ENCODE measurements around the gene CERT1. TPM values are rescaled to one million over a fixed set of nuclear protein-coding genes. Genes with fewer than 3 reads are reported as not detected.
"Not testable (repeated sequence)": the region's sequence is repeated elsewhere in the genome, so short reads cannot be mapped to it uniquely, and the experiment has no call there.

The CERT1 gene
- polyA plus RNA-seq, 6 donors from 2014 or later = 16.6 to 27.3 (median 22.1) TPM

- H3K36me3 Mint-ChIP-seq = peaks cover 24 to 25% of the 10 kb centered on the region in 2 donors
- H3K9me3 Mint-ChIP-seq = peaks cover 4 to 32% (median 26%) of the 10 kb centered on the region in 7 donors
- H3K4me3 Mint-ChIP-seq = peak overlapping the region in 1 of 8 donors; percentile 18
- DNase-seq (no peak), ATAC-seq (ENCODE audit: low read depth in 2 of 2) (no peak)
- peaks cover 41 to 56% (median 52%) of the 10 kb centered on the region in 3 donors for H3K4me1 Mint-ChIP-seq
- H3K27ac Mint-ChIP-seq = peak overlapping the region in 2 of 6 donors; percentile 6 to 47
- H3K27me3 Mint-ChIP-seq = no peaks in the 10 kb centered on the region
Measured at GRCh38 chr5:75521195-75521594, 9.8 kb upstream of the CERT1 start.

- Mint-ChIP-seq H3K4me1 (peaks cover 31 to 56% (median 48%) of the 10 kb centered on the region in 3 donors), H3K36me3 (peaks cover 24 to 25% of the 10 kb centered on the region in 2 donors), H3K27ac (peak overlapping the region in 1 of 6 donors; percentile 92), H3K4me3 (peak overlapping the region in 1 of 8 donors; percentile 16), H3K9me3 (peaks cover 4 to 32% (median 26%) of the 10 kb centered on the region in 7 donors), H3K27me3 (no peaks in the 10 kb centered on the region)
- ATAC-seq (ENCODE audit: low read depth in 2 of 2) (no peak), DNase-seq (no peak)
Measured at GRCh38 chr5:75519761-75520160, 8.3 kb upstream of the CERT1 start.

GRCh38 chr5:75514323-75514722, 2.9 kb upstream of the CERT1 start:
- Mint-ChIP-seq H3K27ac (peak overlapping the region; percentile 75 to 98 (median 92)), H3K27me3 (no peaks in the 10 kb centered on the region), H3K4me1 (peaks cover 35 to 74% (median 71%) of the 10 kb centered on the region in 3 donors), H3K4me3 (peak overlapping the region in 6 of 8 donors; percentile 43 to 97 (median 70)), H3K9me3 (peaks cover 0 to 5% (median 3%) of the 10 kb centered on the region in 7 donors), H3K36me3 (peaks cover 3 to 5% of the 10 kb centered on the region in 2 donors)
- DNase-seq = no peak
- no peak for ATAC-seq (ENCODE audit: low read depth in 2 of 2)

GRCh38 chr5:75513841-75514240, 2.4 kb upstream of the CERT1 start:
- H3K36me3 Mint-ChIP-seq = no peaks in the 10 kb centered on the region
- H3K9me3 Mint-ChIP-seq = peaks cover 0 to 5% (median 0%) of the 10 kb centered on the region in 7 donors
- peaks cover 33 to 76% (median 69%) of the 10 kb centered on the region in 3 donors for H3K4me1 Mint-ChIP-seq
- no peaks in the 10 kb centered on the region for H3K27me3 Mint-ChIP-seq
- H3K4me3 Mint-ChIP-seq = peak overlapping the region in 7 of 8 donors; percentile 29 to 97 (median 63)
- DNase-seq (peak; percentile 21), ATAC-seq (ENCODE audit: low read depth in 2 of 2) (peak; percentile 2 to 7)
- peak overlapping the region; percentile 75 to 98 (median 92) for H3K27ac Mint-ChIP-seq

GRCh38 chr5:75512383-75513074, 1.1 kb upstream of the CERT1 start:
- peaks cover 39 to 75% (median 69%) of the 10 kb centered on the region in 3 donors for H3K4me1 Mint-ChIP-seq
- ATAC-seq (ENCODE audit: low read depth in 2 of 2) (no peak), DNase-seq (no peak)
- H3K27me3 Mint-ChIP-seq = no peaks in the 10 kb centered on the region
- peak overlapping the region; percentile 91 to 96 (median 92) for H3K27ac Mint-ChIP-seq
- H3K4me3 Mint-ChIP-seq = peak overlapping the region; percentile 93 to 98 (median 96)
- peaks cover 0 to 5% (median 0%) of the 10 kb centered on the region in 7 donors for H3K9me3 Mint-ChIP-seq
- peaks cover 0 to 6% of the 10 kb centered on the region in 2 donors for H3K36me3 Mint-ChIP-seq

- Mint-ChIP-seq H3K27me3 (no peaks in the 10 kb centered on the region), H3K27ac (peak overlapping the region; percentile 75 to 96 (median 92)), H3K4me1 (peaks cover 41 to 74% (median 68%) of the 10 kb centered on the region in 3 donors), H3K9me3 (peaks cover 0 to 7% (median 0%) of the 10 kb centered on the region in 7 donors), H3K4me3 (peak overlapping the region; percentile 93 to 98 (median 96)), H3K36me3 (peaks cover 0 to 11% of the 10 kb centered on the region in 2 donors)
- ATAC-seq (ENCODE audit: low read depth in 2 of 2) (peak; percentile 44 to 50), DNase-seq (no peak)
Measured at GRCh38 chr5:75510836-75511434, 494 bp downstream of the CERT1 start.

GRCh38 chr5:75510417-75510835, 1.0 kb downstream of the CERT1 start:
- DNase-seq (no peak), ATAC-seq (ENCODE audit: low read depth in 2 of 2) (no peak)
- Mint-ChIP-seq H3K36me3 (peaks cover 0 to 11% of the 10 kb centered on the region in 2 donors), H3K4me1 (peaks cover 41 to 69% (median 63%) of the 10 kb centered on the region in 3 donors), H3K9me3 (peaks cover 0 to 7% (median 0%) of the 10 kb centered on the region in 7 donors), H3K27me3 (no peaks in the 10 kb centered on the region), H3K27ac (peak overlapping the region; percentile 63 to 96 (median 92)), H3K4me3 (peak overlapping the region; percentile 93 to 98 (median 96))

- Mint-ChIP-seq H3K9me3 (peaks cover 0 to 7% (median 0%) of the 10 kb centered on the region in 7 donors), H3K36me3 (peaks cover 0 to 11% of the 10 kb centered on the region in 2 donors)
- no peak for DNase-seq
Measured at GRCh38 chr5:75509956-75510355, 1.5 kb downstream of the CERT1 start.

GRCh38 chr5:75509546-75509945, 1.9 kb downstream of the CERT1 start:
- Mint-ChIP-seq H3K9me3 (peaks cover 0 to 7% (median 0%) of the 10 kb centered on the region in 7 donors), H3K27ac (peak overlapping the region in 2 of 6 donors; percentile 80 to 96), H3K36me3 (peaks cover 0 to 11% of the 10 kb centered on the region in 2 donors), H3K4me3 (peak overlapping the region; percentile 93 to 98 (median 96)), H3K4me1 (peaks cover 41 to 68% (median 61%) of the 10 kb centered on the region in 3 donors), H3K27me3 (no peaks in the 10 kb centered on the region)
- DNase-seq (no peak), ATAC-seq (ENCODE audit: low read depth in 2 of 2) (no peak)

More at GRCh38 chr5:75509956-75510355, 1.5 kb downstream of the CERT1 start:
- Mint-ChIP-seq H3K27ac (peak overlapping the region in 3 of 6 donors; percentile 63 to 96 (median 91)), H3K4me1 (peaks cover 41 to 67% (median 61%) of the 10 kb centered on the region in 3 donors), H3K4me3 (peak overlapping the region; percentile 93 to 98 (median 96)), H3K27me3 (no peaks in the 10 kb centered on the region)
- no peak for ATAC-seq (ENCODE audit: low read depth in 2 of 2)

GRCh38 chr5:75507841-75508240, 3.6 kb downstream of the CERT1 start:
- H3K9me3 Mint-ChIP-seq = peaks cover 0 to 7% (median 0%) of the 10 kb centered on the region in 7 donors
- H3K4me1 Mint-ChIP-seq = peaks cover 39 to 52% (median 48%) of the 10 kb centered on the region in 3 donors
- H3K4me3 Mint-ChIP-seq = peak overlapping the region in 1 of 8 donors; percentile 96
- no peak for DNase-seq
- ATAC-seq (ENCODE audit: low read depth in 2 of 2) = no peak
- no peaks in the 10 kb centered on the region for H3K27me3 Mint-ChIP-seq
- peak overlapping the region in 1 of 6 donors; percentile 22 for H3K27ac Mint-ChIP-seq
- peaks cover 0 to 15% of the 10 kb centered on the region in 2 donors for H3K36me3 Mint-ChIP-seq

GRCh38 chr5:75505112-75505511, 6.3 kb downstream of the CERT1 start:
- Mint-ChIP-seq H3K27ac (peak overlapping the region in 1 of 6 donors; percentile 41), H3K4me1 (peaks cover 33 to 48% (median 35%) of the 10 kb centered on the region in 3 donors)
- not testable (repeated sequence) for H3K4me3 Mint-ChIP-seq

GRCh38 chr5:75498875-75499274, 12.6 kb downstream of the CERT1 start:
- peaks cover 6 to 35% (median 15%) of the 10 kb centered on the region in 3 donors for H3K4me1 Mint-ChIP-seq
- not testable (repeated sequence) for H3K27me3 Mint-ChIP-seq; DNase-seq; H3K4me3 Mint-ChIP-seq; H3K9me3 Mint-ChIP-seq; ATAC-seq (ENCODE audit: low read depth in 2 of 2)
- H3K27ac Mint-ChIP-seq = peak overlapping the region in 1 of 6 donors; percentile 15
- H3K36me3 Mint-ChIP-seq = peaks cover 25 to 45% of the 10 kb centered on the region in 2 donors

More at GRCh38 chr5:75505112-75505511, 6.3 kb downstream of the CERT1 start:
- H3K36me3 Mint-ChIP-seq = peaks cover 0 to 34% of the 10 kb centered on the region in 2 donors
- not testable (repeated sequence) for H3K27me3 Mint-ChIP-seq; ATAC-seq (ENCODE audit: low read depth in 2 of 2); DNase-seq; H3K9me3 Mint-ChIP-seq

GRCh38 chr5:75498208-75498777, 13.1 kb downstream of the CERT1 start:
- H3K9me3 Mint-ChIP-seq = no peaks in the 10 kb centered on the region
- no peaks in the 10 kb centered on the region for H3K27me3 Mint-ChIP-seq
- H3K4me3 Mint-ChIP-seq = no peak overlapping the region
- no peak overlapping the region for H3K27ac Mint-ChIP-seq
- no peak for DNase-seq
- H3K36me3 Mint-ChIP-seq = peaks cover 30 to 44% of the 10 kb centered on the region in 2 donors
- peaks cover 6 to 35% (median 11%) of the 10 kb centered on the region in 3 donors for H3K4me1 Mint-ChIP-seq
- ATAC-seq (ENCODE audit: low read depth in 2 of 2) = no peak
